Uterus (tissue), 4 donors: ENCODE measurements around the gene UGGT1. TPM values are rescaled to one million over a fixed set of nuclear protein-coding genes. Genes with fewer than 3 reads are reported as not detected.

ENCODE experiments used
- DNase-seq, 2 donors: peaks; one replicate each; pipeline ENCODE4 v3.0.0-alpha.2; 2019 to 2020
- H3K27ac ChIP-seq, 2 donors: fragments of 200-600 bp; sonication (generic); 1 replicate in 1 of 2; 2 replicates in 1 of 2; pipeline ENCODE4 v1.5.1; 2016 to 2018
- H3K27me3 ChIP-seq, 2 donors: fragments of 200-600 bp; sonication (generic); one replicate each; pipeline ENCODE4 v1.5.1; 2018 to 2019; ENCODE audit warnings: control low read depth in 1 of 2
- H3K36me3 ChIP-seq, 2 donors: fragments of 200-600 bp; sonication (generic); one replicate each; pipeline ENCODE4 v1.5.1; 2019; ENCODE audit warnings: control low read depth in 1 of 2
- H3K4me1 ChIP-seq, 2 donors: fragments of 200-600 bp; sonication (generic); one replicate each; pipeline ENCODE4 v1.5.1; 2018 to 2019; ENCODE audit warnings: control low read depth in 1 of 2
- H3K4me3 ChIP-seq, 2 donors: fragments of 200-600 bp; sonication (generic); 1 replicate in 1 of 2; 2 replicates in 1 of 2; pipeline ENCODE4 v1.5.1; 2018 to 2019; ENCODE audit warnings: mild to moderate bottlenecking in 1 of 2
- H3K9me3 ChIP-seq, 2 donors: fragments of 200-600 bp; sonication (generic); one replicate each; pipeline ENCODE4 v1.5.1; 2019; ENCODE audit warnings: control low read depth in 1 of 2
- POLR2A ChIP-seq, 2 donors: fragments of 450-650 bp; IDR thresholded peaks; one replicate each; pipeline ENCODE4 v1.6.1; 2016; ENCODE audit warnings: antibody characterized with exemption in 2 of 2, mild to moderate bottlenecking in 1 of 2, moderate library complexity in 1 of 2
- intact Hi-C: fragments of 100-400 bp; cut with DNase I; formaldehyde crosslinking; loops from one replicate; pipeline ENCODE4 v1.15.1; 2023; ENCODE audit warnings: low total_unique reads
- total RNA-seq, 4 donors: library from RNA; depleted of rRNA in 3 of 4; stranded (reverse); fragments of >200 nt in 3 of 4; gene quantifications; one replicate each; pipeline versions ENCODE4 v1.1.0 to v1.2.4, GENCODE V29; 2014 to 2023
- TF ChIP-seq, protein P1 (sequence below), 4 experiments: fragments of 200-600 bp in 2 of 4; fragments of 450-650 bp in 2 of 4; sonication (generic) in 2 of 4; IDR thresholded peaks; one replicate each; pipeline ENCODE4 v1.5.1; 2016 to 2019; ENCODE audit warnings: antibody characterized with exemption in 4 of 4, mild to moderate bottlenecking in 2 of 4, moderate library complexity in 1 of 4
- donor health status: DM: yes; HTN: yes; CAD: no.

Gene UGGT1
- total RNA-seq, 4 donors from 2014 or later = 24.4 to 66.2 (median 35.0) TPM

DNA sequence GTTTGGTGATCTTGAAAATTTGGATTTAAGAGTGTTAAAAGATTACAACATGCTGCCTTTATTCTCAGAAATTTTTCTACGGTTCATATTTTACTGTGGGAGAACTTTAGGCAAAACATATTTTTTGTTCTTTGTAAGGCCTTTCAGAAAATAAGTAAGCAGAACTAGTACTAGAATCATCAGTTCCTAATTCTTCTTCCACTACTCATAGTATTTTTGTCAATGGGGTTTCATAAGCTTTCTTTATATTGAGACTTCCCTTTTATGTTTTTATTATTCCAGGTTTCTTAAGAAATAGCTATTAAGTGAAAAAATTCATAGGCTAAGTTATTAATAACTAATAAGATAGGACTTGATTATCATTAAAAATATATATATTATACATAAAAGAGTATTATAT, 12.4 kb downstream of the UGGT1 start:
- Histone ChIP-seq H3K27ac (no peak overlapping the region), H3K36me3 (no peaks in the 10 kb centered on the region), H3K4me1 (no peaks in the 10 kb centered on the region), H3K9me3 (no peaks in the 10 kb centered on the region), H3K4me3 (no peak overlapping the region), H3K27me3 (no peaks in the 10 kb centered on the region)
- TF ChIP-seq POLR2A (IDR thresholded peaks at IDR 0.05) = no peak
- TF ChIP-seq, protein P1, sequence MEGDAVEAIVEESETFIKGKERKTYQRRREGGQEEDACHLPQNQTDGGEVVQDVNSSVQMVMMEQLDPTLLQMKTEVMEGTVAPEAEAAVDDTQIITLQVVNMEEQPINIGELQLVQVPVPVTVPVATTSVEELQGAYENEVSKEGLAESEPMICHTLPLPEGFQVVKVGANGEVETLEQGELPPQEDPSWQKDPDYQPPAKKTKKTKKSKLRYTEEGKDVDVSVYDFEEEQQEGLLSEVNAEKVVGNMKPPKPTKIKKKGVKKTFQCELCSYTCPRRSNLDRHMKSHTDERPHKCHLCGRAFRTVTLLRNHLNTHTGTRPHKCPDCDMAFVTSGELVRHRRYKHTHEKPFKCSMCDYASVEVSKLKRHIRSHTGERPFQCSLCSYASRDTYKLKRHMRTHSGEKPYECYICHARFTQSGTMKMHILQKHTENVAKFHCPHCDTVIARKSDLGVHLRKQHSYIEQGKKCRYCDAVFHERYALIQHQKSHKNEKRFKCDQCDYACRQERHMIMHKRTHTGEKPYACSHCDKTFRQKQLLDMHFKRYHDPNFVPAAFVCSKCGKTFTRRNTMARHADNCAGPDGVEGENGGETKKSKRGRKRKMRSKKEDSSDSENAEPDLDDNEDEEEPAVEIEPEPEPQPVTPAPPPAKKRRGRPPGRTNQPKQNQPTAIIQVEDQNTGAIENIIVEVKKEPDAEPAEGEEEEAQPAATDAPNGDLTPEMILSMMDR (IDR thresholded peaks at IDR 0.05) = no peak
- DNase-seq = no peak
- intact Hi-C loops = no loop called here

DNA sequence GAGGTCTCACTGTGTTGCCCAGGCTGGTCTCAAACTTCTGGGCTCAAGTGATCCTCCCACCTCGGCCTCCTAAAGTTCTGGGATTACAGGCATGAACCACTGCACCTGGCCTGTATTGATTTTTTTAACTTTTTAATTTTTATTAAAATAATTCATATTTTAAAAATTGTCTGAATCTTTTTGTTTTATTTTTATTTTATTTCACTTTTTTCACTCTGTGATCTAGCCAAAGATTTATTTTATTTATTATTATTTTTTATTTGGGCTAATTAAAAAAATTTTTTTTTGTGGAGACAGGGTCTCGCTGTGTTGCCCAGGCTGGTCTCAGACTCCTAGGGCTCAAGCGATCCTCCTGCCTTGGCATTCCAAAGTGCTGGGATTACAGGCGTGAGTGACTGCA, 14.1 kb downstream of the UGGT1 start:
- Histone ChIP-seq H3K4me1 (no peaks in the 10 kb centered on the region), H3K9me3 (no peaks in the 10 kb centered on the region), H3K36me3 (no peaks in the 10 kb centered on the region), H3K27me3 (no peaks in the 10 kb centered on the region), H3K4me3 (no peak overlapping the region), H3K27ac (no peak overlapping the region)
- TF ChIP-seq, protein P1 (IDR thresholded peaks at IDR 0.05) = no peak
- TF ChIP-seq POLR2A (IDR thresholded peaks at IDR 0.05) = no peak
- intact Hi-C loops = no loop called here
- no peak for DNase-seq

DNA sequence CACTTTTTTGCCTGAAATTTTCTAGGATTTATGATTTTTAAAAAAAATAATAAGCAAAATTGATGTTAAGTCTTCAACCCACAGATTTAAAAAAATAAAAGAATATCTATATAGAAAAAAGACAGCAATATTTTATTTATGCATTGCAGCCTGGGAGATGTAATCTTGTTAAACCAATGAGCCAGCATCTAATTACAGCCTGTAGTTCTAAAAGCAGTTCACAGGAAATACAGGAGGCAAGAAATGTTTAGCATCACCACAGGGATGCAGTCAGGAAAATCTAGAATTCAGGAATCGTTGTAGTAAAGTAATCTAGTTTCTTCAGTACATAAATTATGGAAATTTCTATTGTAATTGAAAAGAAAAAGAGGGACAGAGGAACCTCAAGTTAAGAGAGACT, 17.2 kb downstream of the UGGT1 start:
- Histone ChIP-seq H3K36me3 (no peaks in the 10 kb centered on the region), H3K4me3 (no peak overlapping the region)

DNA sequence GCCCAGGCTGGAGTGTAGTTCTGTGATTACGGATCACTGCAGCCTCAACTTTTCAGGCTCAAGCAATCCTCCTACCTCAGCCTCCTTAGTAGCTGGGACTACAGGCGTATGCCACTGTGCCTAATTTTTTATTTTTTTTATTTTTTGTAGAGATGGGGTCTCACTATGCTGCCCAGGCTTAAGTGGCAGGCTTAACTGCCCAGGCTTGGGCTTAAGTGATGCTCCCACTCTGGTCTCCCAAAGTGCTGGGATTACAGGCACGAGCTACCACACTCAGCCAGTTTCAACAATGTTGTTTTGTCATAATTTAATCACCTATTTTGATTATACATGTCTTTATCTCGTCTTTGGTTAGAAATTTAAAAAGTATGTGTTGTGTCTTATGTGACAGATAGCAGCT, 18.2 kb downstream of the UGGT1 start:
- no peaks in the 10 kb centered on the region for H3K4me1 ChIP-seq
- no peak for DNase-seq
- H3K27ac ChIP-seq = no peak overlapping the region
- no peak overlapping the region for H3K4me3 ChIP-seq
- TF ChIP-seq, protein P1 (IDR thresholded peaks at IDR 0.05) = no peak
- no peak for TF ChIP-seq POLR2A (IDR thresholded peaks at IDR 0.05)
- intact Hi-C loops = no loop called here
- no peaks in the 10 kb centered on the region for H3K9me3 ChIP-seq
- no peaks in the 10 kb centered on the region for H3K36me3 ChIP-seq
- H3K27me3 ChIP-seq = no peaks in the 10 kb centered on the region

More for the DNA sequence above, 17.2 kb downstream of the UGGT1 start:
- Histone ChIP-seq H3K4me1 (no peaks in the 10 kb centered on the region), H3K27ac (no peak overlapping the region), H3K27me3 (no peaks in the 10 kb centered on the region), H3K9me3 (no peaks in the 10 kb centered on the region)
- TF ChIP-seq, protein P1 (IDR thresholded peaks at IDR 0.05) = no peak
- TF ChIP-seq POLR2A (IDR thresholded peaks at IDR 0.05) = no peak
- intact Hi-C loops = no loop called here
- no peak for DNase-seq

DNA sequence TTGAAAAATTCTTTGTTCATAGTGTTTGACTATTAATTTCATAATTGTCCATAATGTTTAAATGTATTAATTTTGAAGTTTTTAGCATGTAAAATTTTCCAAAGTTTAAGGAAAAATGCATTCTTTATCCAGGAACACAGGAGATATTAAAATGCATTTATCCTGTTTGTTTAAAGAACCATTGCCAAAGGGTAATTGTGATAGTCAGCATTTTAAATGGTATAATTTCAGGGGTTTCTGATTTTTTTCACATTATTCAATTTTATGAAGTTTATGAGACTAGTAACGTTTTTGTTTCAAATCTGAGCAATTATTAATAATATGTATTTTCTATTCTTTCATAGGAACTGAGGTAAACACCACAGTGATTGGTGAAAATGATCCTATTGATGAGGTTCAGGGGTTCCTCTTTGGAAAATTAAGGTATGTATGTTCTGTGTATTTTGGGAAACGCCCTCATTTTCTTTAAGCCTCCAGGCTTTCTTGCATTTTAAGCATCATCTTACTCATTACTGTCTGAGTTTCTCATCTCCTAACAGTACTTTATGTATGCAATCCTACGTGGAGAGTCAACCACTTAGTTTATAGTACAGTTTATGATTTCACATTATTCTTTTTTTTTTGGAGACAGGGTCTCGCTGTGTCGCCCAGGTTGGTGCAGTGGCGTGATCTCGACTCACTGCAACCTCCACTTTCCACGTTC, 25.1 kb downstream of the UGGT1 start:
- Histone ChIP-seq H3K27me3 (no peaks in the 10 kb centered on the region), H3K36me3 (no peaks in the 10 kb centered on the region), H3K4me1 (no peaks in the 10 kb centered on the region), H3K9me3 (no peaks in the 10 kb centered on the region), H3K27ac (no peak overlapping the region), H3K4me3 (no peak overlapping the region)
- no peak for DNase-seq
- intact Hi-C loops = no loop called here
- TF ChIP-seq, protein P1 (IDR thresholded peaks at IDR 0.05) = no peak
- TF ChIP-seq POLR2A (IDR thresholded peaks at IDR 0.05) = no peak
